NCI-H128 (cell line): ENCODE data around the gene FAM184B.
"Not testable (repeated sequence)": the region's sequence is repeated elsewhere in the genome, so short reads cannot be mapped to it uniquely, and the experiment has no call there.

Experiments
- DNase-seq: peaks from one replicate; lab custom pipeline; 2025; ENCODE audit not compliant: unreplicated experiment; lab: John Stamatoyannopoulos, UW

The FAM184B gene

GRCh38 chr4:17687237-17687857, 94.1 kb downstream of the FAM184B start:
- DNase-seq, result no peak

GRCh38 chr4:17684648-17685047, 96.8 kb downstream of the FAM184B start:
- DNase-seq, result not testable (repeated sequence)

- no peak for DNase-seq
These were observed 99.2 kb downstream of the FAM184B start for GRCh38 chr4:17682222-17682566.

- no peak for DNase-seq
These were observed 99.9 kb downstream of the FAM184B start for GRCh38 chr4:17681281-17682221.

GRCh38 chr4:17680559-17681280, 100.7 kb downstream of the FAM184B start:
- no peak for DNase-seq

GRCh38 chr4:17670423-17670822, 111.0 kb downstream of the FAM184B start:
- no peak for DNase-seq

- DNase-seq, result peak; percentile 38
These were observed 113.7 kb downstream of the FAM184B start for GRCh38 chr4:17667653-17668201.

- DNase-seq, result no peak
These were observed 114.2 kb downstream of the FAM184B start for GRCh38 chr4:17667253-17667652.

- DNase-seq, result no peak
These were observed 115.6 kb downstream of the FAM184B start for GRCh38 chr4:17665852-17666251.

- DNase-seq, result no peak
These were observed 116.1 kb downstream of the FAM184B start for GRCh38 chr4:17665346-17665745.

GRCh38 chr4:17664755-17665154, 116.7 kb downstream of the FAM184B start:
- DNase-seq, result no peak

GRCh38 chr4:17662694-17663093, 118.7 kb downstream of the FAM184B start:
- DNase-seq, result no peak

GRCh38 chr4:17659196-17659595, 122.2 kb downstream of the FAM184B start:
- DNase-seq, result not testable (repeated sequence)

- DNase-seq, result no peak
These were observed 123.6 kb downstream of the FAM184B start for GRCh38 chr4:17657849-17658248.

GRCh38 chr4:17657090-17657489, 124.3 kb downstream of the FAM184B start:
- DNase-seq, result no peak

- DNase-seq, result no peak
These were observed 126.7 kb downstream of the FAM184B start for GRCh38 chr4:17654701-17655100.

GRCh38 chr4:17650406-17650805, 131.0 kb downstream of the FAM184B start:
- no peak for DNase-seq

GRCh38 chr4:17647927-17648326, 133.5 kb downstream of the FAM184B start:
- DNase-seq, result no peak

- no peak for DNase-seq
These were observed 134.1 kb downstream of the FAM184B start for GRCh38 chr4:17647176-17647806.

- DNase-seq, result no peak
These were observed 134.7 kb downstream of the FAM184B start for GRCh38 chr4:17646693-17647092.

GRCh38 chr4:17642398-17642783, 139.0 kb downstream of the FAM184B start:
- DNase-seq, result no peak
